Measurements from ENCODE around the gene SLC17A2. TPM values are rescaled to one million over a fixed set of nuclear protein-coding genes. Genes with fewer than 3 reads are reported as not detected.
A peak's percentile ranks its signal among the peaks of the same experiment; 100 is the strongest.

The SLC17A2 gene
- total RNA-seq, 6 experiments from 2014 or later = 23.3 to 40.7 (median 33.4) TPM

DNA sequence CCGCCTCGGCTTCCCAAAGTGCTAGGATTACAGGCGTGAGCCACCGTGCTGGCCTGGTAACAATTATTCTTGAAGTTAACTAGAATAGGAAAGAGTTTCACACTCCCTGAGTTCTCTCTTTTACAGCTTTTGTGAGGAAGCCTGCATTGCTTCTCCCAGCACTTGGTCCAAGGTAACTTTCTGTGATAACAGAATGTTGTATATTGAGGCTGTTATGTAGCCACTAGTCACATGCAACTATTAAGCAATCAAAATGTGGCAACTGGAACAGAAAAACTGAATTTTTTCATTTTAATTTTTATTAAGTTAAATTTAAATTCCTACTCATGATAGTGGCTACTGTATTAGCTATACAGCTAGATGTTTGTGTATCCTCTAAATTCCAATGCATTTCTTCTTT lies 34.6 kb upstream of the SLC17A2 start:
- no peak for DNase-seq
- Histone ChIP-seq H3K9me3 (no peaks in the 10 kb centered on the region), H3K27ac (no peak overlapping the region), H3K4me1 (peaks cover 0 to 56% (median 22%) of the 10 kb centered on the region in 4 donors), H3K4me3 (no peak overlapping the region), H3K36me3 (peaks cover 0 to 25% (median 1%) of the 10 kb centered on the region in 4 donors), H3K27me3 (no peaks in the 10 kb centered on the region)
- WGBS (ENCODE audit: insufficient coverage, low coverage, low lambda C conversion rate, missing lambda C conversion rate) = 84% methylated on average over 4 of the region's 4 CpGs
- TF ChIP-seq, protein P1, sequence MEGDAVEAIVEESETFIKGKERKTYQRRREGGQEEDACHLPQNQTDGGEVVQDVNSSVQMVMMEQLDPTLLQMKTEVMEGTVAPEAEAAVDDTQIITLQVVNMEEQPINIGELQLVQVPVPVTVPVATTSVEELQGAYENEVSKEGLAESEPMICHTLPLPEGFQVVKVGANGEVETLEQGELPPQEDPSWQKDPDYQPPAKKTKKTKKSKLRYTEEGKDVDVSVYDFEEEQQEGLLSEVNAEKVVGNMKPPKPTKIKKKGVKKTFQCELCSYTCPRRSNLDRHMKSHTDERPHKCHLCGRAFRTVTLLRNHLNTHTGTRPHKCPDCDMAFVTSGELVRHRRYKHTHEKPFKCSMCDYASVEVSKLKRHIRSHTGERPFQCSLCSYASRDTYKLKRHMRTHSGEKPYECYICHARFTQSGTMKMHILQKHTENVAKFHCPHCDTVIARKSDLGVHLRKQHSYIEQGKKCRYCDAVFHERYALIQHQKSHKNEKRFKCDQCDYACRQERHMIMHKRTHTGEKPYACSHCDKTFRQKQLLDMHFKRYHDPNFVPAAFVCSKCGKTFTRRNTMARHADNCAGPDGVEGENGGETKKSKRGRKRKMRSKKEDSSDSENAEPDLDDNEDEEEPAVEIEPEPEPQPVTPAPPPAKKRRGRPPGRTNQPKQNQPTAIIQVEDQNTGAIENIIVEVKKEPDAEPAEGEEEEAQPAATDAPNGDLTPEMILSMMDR (IDR thresholded peaks at IDR 0.05) = no peak
- no peak for TF ChIP-seq POLR2A (IDR thresholded peaks at IDR 0.05)
- intact Hi-C loops (cut with DNase I) = no loop called here
- ATAC-seq = no peak

DNA sequence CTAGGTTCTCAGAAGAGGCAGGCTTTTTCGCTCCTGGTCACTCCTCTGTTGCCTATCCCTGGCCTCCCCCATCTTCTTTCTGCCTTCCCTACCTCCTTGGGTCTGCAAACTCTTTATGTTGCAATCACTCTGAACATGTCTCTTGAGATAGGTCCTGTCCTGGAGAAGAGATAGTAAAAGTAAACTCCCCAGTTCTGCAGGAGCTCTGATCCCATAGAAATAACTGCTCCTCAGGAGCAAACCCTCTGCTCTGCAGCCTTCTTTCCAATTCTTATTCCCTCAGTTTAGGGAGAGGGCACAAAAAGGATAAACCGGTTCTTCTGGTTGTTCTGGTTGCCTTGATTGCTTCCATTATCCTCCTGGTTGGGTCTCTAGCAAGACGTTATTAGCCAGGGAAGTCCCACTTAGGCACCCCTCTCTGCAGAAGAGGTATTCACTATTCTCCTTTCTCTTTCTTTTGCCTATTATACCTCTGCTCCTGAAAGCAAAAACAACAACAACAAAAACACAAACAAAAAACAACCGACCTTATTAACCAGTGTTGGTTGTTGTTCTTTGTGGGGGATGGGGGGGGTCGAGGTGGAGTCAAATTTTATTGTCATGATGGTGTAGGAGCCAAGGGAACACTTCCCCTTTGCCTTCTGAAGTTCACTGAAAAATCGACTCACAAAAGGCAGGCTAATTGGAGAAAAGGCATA lies 33.1 kb upstream of the SLC17A2 start:
- intact Hi-C loops (cut with DNase I) = no loop called here
- Histone ChIP-seq H3K36me3 (peaks cover 0 to 18% (median 0%) of the 10 kb centered on the region in 4 donors), H3K4me3 (peak overlapping the region; percentile 50 to 61 (median 55)), H3K27me3 (no peaks in the 10 kb centered on the region), H3K9me3 (no peaks in the 10 kb centered on the region), H3K27ac (peak overlapping the region; percentile 89 to 96 (median 96)), H3K4me1 (peaks cover 0 to 45% (median 22%) of the 10 kb centered on the region in 4 donors)
- TF ChIP-seq, protein P1 (IDR thresholded peaks at IDR 0.05) = no peak
- no peak for TF ChIP-seq POLR2A (IDR thresholded peaks at IDR 0.05)
- DNase-seq (no peak), ATAC-seq (peak; percentile 20 to 32 (median 24))
- WGBS (ENCODE audit: insufficient coverage, low coverage, low lambda C conversion rate, missing lambda C conversion rate) = 8% methylated on average over 6 of the region's 6 CpGs

DNA sequence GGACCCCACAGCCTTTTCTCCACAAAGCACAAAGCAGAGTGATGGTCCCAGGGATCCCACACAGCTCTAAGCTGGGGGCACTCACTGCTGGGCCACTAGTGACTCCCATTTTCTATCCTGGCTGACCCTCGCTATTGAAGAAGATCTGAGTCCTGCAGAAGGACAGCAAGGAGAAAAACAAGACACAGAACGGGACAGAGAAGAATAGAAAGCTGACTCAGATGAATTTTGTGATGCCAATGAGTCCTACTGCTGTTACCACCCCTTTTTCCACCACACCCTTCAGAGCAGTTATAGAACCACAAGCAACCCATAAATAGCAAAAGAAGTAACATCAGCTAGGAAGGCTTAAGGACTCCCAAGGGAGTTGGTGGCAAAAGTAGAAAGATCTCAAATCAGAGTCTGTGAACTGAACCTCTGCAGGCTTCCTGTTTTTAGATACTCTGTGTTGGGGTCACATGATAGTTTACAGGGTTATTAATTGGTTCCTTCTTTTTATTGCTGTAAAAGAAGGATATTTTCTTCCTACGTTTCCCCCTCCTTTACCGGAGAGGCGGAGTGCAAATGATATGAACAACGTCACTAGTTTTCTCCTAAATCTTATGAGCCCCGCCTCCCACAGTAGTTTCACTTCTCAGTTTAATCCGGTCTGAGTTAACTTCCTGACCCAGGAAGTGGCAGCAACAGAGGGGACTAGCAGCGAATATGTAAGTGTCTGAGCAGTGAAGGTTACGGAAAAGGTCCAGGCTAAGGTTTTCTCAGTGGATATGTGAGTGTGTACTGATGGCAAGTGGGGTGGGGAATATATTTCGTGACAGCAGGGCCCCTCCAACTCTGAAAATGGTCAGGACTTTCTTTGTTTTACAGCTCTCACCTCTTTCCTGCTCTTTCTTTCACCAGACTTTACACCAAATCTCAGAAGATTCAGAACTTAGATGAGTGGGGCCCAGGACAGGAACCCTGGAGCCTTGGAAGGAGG lies 31.9 kb upstream of the SLC17A2 start, which contains the start of gene TRIM38:
Gene TRIM38 (plus strand): TSS at position 654 of the 979 bp plus-strand sequence. CDS start 3,721 bp downstream, outside the sequence.
- ATAC-seq = peak; percentile 93 to 94 (median 93)
- Histone ChIP-seq H3K27me3 (no peaks in the 10 kb centered on the region), H3K9me3 (no peaks in the 10 kb centered on the region), H3K4me3 (peak within 1 kb of the TSS; percentile 50 to 61 (median 55)), H3K27ac (peak within 1 kb of the TSS; percentile 89 to 96 (median 96)), H3K36me3 (peaks cover 0 to 17% (median 0%) of the 10 kb centered on the region in 4 donors), H3K4me1 (peaks cover 0 to 34% (median 17%) of the 10 kb centered on the region in 4 donors)
- DNase-seq = peak in 2 of 3 donors; percentile 51 to 81
- TF ChIP-seq POLR2A (IDR thresholded peaks at IDR 0.05) = peak; percentile 98
- TF ChIP-seq, protein P1 (IDR thresholded peaks at IDR 0.05) = no peak
- intact Hi-C loops (cut with DNase I) = no loop called here
- 4% methylated on average over 11 of the region's 11 CpGs for WGBS (ENCODE audit: insufficient coverage, low coverage, low lambda C conversion rate, missing lambda C conversion rate)

DNA sequence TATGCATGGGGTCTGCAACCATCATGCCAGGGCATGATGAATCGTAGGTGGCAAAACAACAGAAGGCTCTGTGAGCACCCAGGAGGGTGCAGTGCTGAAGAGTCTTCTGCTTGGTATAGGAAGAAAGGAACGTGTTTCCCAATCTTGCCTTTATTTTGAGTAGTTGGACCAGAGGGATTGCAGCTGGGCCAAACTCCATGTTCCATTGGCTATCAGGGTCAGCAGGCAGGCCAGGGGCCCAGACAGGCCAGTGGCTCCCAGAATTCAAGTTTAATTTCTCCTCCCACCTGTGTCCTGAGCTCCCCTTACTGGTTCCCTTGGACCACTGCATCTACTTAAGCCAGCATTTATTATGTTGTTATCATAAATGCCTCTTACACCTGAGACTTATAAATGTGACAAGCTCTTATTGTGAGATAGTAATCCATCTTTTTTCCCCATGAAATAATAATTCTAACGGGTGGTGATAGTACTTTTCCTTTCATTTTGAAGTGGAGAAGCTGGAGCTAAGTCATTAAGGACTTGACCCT lies 31.2 kb upstream of the SLC17A2 start:
- intact Hi-C loops (cut with DNase I) = no loop called here
- ATAC-seq = no peak
- WGBS (ENCODE audit: insufficient coverage, low coverage, low lambda C conversion rate, missing lambda C conversion rate) = 67% methylated on average over 3 of the region's 3 CpGs

More for the DNA sequence above, 31.2 kb upstream of the SLC17A2 start:
- Histone ChIP-seq H3K36me3 (peaks cover 0 to 10% (median 0%) of the 10 kb centered on the region in 4 donors), H3K4me3 (no peak overlapping the region), H3K27me3 (no peaks in the 10 kb centered on the region), H3K27ac (peak overlapping the region; percentile 89 to 96 (median 96)), H3K4me1 (peaks cover 0 to 29% (median 13%) of the 10 kb centered on the region in 4 donors), H3K9me3 (no peaks in the 10 kb centered on the region)
- TF ChIP-seq, protein P1 (IDR thresholded peaks at IDR 0.05) = no peak
- no peak for TF ChIP-seq POLR2A (IDR thresholded peaks at IDR 0.05)
- DNase-seq = no peak
